ENCODE data around the gene PRRG2. TPM values are rescaled to one million over a fixed set of nuclear protein-coding genes. Genes with fewer than 3 reads are reported as not detected.
"Not testable (repeated sequence)": the region's sequence is repeated elsewhere in the genome, so short reads cannot be mapped to it uniquely, and the experiment has no call there.

Gene PRRG2
- total RNA-seq, 4 donors from 2014 or later, result 0.17 to 2.5 (median 1.6) TPM; not detected in 1

GRCh38 chr19:49614096-49614833 is 33.1 kb downstream of the PRRG2 start:
- DNase-seq (ENCODE audit: extremely low spot score), result no peak
- no peak for TF ChIP-seq CTCF (IDR thresholded peaks at IDR 0.05)
- no peak for TF ChIP-seq EP300 (IDR thresholded peaks at IDR 0.05)
- TF ChIP-seq POLR2AphosphoS5 (IDR thresholded peaks at IDR 0.05), result no peak
- no peak for TF ChIP-seq POLR2A (IDR thresholded peaks at IDR 0.05; ENCODE audit: low read depth)
- no peak overlapping the region for H3K27ac ChIP-seq (replicated peaks in 1 of 4)
- intact Hi-C loops (cut with DNase I), result no loop called here
- H3K36me3 ChIP-seq, result peaks cover 32 to 79% (median 73%) of the 10 kb centered on the region in 4 donors
- H3K27me3 ChIP-seq, result no peaks in the 10 kb centered on the region
- WGBS, result 70% methylated on average over 13 of the region's 19 CpGs
- no peaks in the 10 kb centered on the region for H3K9me3 ChIP-seq
- no peak overlapping the region for H3K4me3 ChIP-seq
- H3K4me1 ChIP-seq, result peaks cover 2 to 26% (median 21%) of the 10 kb centered on the region in 4 donors

GRCh38 chr19:49615861-49616260 is 34.7 kb downstream of the PRRG2 start:
- intact Hi-C loops (cut with DNase I), result no loop called here
- Histone ChIP-seq H3K9me3 (no peaks in the 10 kb centered on the region), H3K4me3 (no peak overlapping the region), H3K36me3 (peaks cover 33 to 79% (median 72%) of the 10 kb centered on the region in 4 donors), H3K27me3 (no peaks in the 10 kb centered on the region), H3K27ac (replicated peaks in 1 of 4) (no peak overlapping the region), H3K4me1 (peaks cover 2 to 26% (median 21%) of the 10 kb centered on the region in 4 donors)
- no peak for DNase-seq (ENCODE audit: extremely low spot score)
- 93% methylated on average over 23 of the region's 23 CpGs for WGBS
- TF ChIP-seq POLR2A (IDR thresholded peaks at IDR 0.05; ENCODE audit: low read depth) (no peak), CTCF (IDR thresholded peaks at IDR 0.05) (no peak), EP300 (IDR thresholded peaks at IDR 0.05) (no peak), POLR2AphosphoS5 (IDR thresholded peaks at IDR 0.05) (no peak)

GRCh38 chr19:49616532-49616931 is 35.4 kb downstream of the PRRG2 start:
- H3K4me3 ChIP-seq, result no peak overlapping the region
- TF ChIP-seq EP300 (IDR thresholded peaks at IDR 0.05) (no peak), CTCF (IDR thresholded peaks at IDR 0.05) (no peak), POLR2A (IDR thresholded peaks at IDR 0.05; ENCODE audit: low read depth) (no peak), POLR2AphosphoS5 (IDR thresholded peaks at IDR 0.05) (no peak)
- DNase-seq (ENCODE audit: extremely low spot score), result no peak
- WGBS, result 100% methylated on average over 5 of the region's 7 CpGs
- no peaks in the 10 kb centered on the region for H3K9me3 ChIP-seq
- H3K27me3 ChIP-seq, result no peaks in the 10 kb centered on the region
- peaks cover 2 to 26% (median 21%) of the 10 kb centered on the region in 4 donors for H3K4me1 ChIP-seq
- H3K27ac ChIP-seq (replicated peaks in 1 of 4), result no peak overlapping the region
- intact Hi-C loops (cut with DNase I), result no loop called here
- peaks cover 33 to 81% (median 74%) of the 10 kb centered on the region in 4 donors for H3K36me3 ChIP-seq

GRCh38 chr19:49616945-49617344 is 35.8 kb downstream of the PRRG2 start:
- 91% methylated on average over 7 of the region's 7 CpGs for WGBS
- no peak for TF ChIP-seq EP300 (IDR thresholded peaks at IDR 0.05)
- TF ChIP-seq POLR2AphosphoS5 (IDR thresholded peaks at IDR 0.05), result no peak
- H3K4me1 ChIP-seq, result peaks cover 2 to 26% (median 21%) of the 10 kb centered on the region in 4 donors
- H3K27me3 ChIP-seq, result no peaks in the 10 kb centered on the region
- DNase-seq (ENCODE audit: extremely low spot score), result no peak
- peaks cover 33 to 85% (median 78%) of the 10 kb centered on the region in 4 donors for H3K36me3 ChIP-seq
- H3K27ac ChIP-seq (replicated peaks in 1 of 4), result no peak overlapping the region
- intact Hi-C loops (cut with DNase I), result no loop called here
- H3K4me3 ChIP-seq, result no peak overlapping the region
- H3K9me3 ChIP-seq, result no peaks in the 10 kb centered on the region

- intact Hi-C loops (cut with DNase I), result not testable (repeated sequence)
- H3K36me3 ChIP-seq, result peaks cover 33 to 85% (median 83%) of the 10 kb centered on the region in 4 donors
Measured at GRCh38 chr19:49617860-49618259, 36.7 kb downstream of the PRRG2 start.

More at GRCh38 chr19:49617860-49618259, 36.7 kb downstream of the PRRG2 start:
- WGBS, result 91% methylated on average over 13 of the region's 13 CpGs
- not testable (repeated sequence) for H3K27ac ChIP-seq (replicated peaks in 1 of 4); H3K27me3 ChIP-seq; H3K4me3 ChIP-seq; DNase-seq (ENCODE audit: extremely low spot score); H3K9me3 ChIP-seq
- peaks cover 2 to 16% (median 13%) of the 10 kb centered on the region in 4 donors for H3K4me1 ChIP-seq

Data from esophagus muscularis mucosa (tissue), 4 donors.